GM19455 (cell line): ENCODE measurements around the gene CAMKMT.

Experiments
- ATAC-seq: cut with Tn5 transposase; IDR thresholded peaks from one replicate; pipeline ENCODE4 v1.9.1; 2021; ENCODE audit not compliant: unreplicated experiment

The CAMKMT gene

DNA sequence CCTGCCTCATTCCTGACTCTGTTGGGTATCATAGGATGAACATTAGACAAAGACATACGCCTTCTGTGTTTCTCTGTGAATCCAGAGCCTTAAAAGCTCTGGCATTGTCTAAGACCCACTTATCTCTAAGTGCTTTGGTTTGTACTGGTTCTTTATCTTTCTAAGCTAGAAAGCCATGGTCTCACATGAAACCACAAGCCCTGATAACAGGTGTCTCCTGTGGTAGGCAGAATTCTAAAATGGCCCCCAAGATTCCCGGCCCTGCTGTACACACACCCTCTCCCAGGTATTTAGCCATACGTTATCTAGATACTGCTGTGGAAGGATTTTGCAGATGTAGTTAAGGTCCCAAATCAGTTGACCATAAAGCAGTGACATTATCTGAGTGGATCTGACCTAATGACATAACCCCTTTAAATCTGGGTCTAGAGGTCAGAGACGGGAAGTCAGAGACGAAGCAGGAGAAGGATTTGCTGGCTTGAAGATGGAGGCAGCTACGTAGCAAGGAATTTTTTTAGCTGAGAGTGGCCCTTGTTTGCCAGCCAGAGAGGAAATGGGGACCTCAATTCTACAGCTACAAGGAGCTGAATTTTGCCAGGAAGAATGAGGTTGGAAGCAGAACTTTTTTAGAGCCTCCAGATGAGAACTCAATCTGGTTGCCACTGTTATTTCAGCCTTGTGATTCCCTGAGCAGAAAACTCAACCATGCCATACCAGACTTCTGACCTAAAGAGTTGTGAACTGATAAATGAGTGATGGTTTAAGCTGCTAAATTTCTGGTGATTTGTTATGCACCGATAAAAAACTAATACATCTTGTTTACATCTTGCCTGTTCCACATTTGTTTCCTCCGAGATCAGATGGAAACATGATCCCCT, 186.7 kb downstream of the CAMKMT start:
- ATAC-seq = no peak

DNA sequence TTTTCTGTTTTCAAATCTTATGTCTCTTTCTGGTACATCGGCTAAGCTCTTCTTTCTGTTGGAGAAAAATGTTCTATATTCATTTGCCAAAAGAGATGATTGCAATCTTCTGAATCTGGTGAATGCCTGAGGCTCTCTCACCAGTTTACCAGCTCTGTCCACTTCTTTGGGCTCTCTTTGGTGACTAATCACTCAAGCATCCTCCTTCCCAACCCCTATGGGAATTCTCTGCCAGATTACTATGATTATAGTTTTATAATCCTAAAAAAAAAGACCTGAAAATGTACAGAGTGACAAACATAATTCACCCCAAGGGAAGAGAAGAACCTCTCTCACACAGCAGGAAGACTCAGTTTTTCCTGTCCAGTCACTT, 187.3 kb downstream of the CAMKMT start:
- no peak for ATAC-seq

DNA sequence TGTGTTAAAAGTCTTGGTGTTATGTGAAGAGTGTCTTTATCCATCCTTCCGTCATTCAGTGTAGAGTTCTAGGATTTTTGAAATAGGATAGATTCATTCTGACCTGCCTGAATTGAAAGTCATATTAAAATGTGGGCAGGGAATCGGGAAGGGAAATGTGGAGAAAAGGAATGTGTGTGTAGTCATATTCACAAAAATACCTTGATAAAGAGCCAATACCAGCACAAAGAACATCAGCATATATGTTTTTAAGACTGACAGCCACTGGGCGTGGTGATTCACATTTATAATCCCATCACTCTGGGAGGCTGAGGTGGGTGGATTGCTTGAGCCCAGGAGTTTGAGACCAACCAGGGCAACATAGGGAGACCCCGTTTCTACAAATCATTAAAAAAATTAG, 188.1 kb downstream of the CAMKMT start:
- no peak for ATAC-seq

DNA sequence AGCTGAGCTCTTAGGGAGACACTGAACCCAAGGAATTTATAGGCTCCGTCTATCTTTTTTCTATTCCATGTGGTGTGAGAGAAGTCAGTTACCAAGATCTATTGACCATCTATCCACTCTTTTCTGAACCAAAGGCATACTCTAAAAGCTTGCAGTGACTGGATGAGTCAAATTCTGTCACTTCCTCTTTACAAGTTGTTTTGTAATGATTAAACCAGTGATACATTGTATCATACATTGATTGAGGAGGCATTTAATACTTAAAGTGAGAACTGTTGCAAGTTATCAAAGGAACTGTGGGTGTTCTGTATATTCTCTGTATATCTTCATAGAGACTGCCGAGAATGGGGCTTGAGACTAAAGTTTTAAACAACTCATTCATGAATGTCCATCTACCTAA, 188.8 kb downstream of the CAMKMT start:
- no peak for ATAC-seq

DNA sequence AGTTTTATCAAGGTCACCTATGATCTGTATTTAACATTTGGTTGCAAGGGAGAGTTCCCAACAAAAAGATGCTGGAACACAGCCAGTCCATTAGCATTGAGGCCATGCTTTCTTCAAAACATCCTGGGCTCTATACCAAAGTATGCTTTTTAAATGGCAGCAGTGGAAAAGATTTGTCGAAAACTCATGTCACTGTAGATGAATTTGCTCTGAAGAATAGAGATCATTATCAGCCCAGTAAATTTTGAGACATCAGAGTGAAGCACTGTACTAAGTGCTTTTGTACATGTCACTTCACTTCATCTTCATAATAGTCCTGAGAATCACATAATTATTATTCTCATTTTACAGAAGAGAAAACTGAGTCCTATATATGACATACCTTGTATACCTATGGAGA, 189.8 kb downstream of the CAMKMT start:
- ATAC-seq = no peak

DNA sequence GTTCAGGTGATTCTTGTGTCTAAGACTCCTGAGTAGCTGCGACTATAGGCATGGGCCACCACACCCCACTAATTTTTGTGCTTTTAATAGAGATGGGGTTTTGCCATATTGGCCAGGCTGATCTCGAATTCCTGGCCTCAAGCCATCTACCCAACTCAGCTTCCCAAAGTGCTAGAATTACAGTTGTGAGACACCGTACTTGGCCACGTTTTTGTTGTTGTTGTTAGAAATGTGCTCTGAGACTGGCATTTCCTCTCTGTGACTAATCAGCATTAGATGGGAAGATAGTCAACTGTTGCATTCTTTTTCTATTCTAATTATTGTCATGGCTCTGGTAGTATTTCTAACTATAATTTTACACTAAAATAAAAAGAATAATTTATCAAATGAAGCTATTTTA, 191.7 kb downstream of the CAMKMT start:
- no peak for ATAC-seq

DNA sequence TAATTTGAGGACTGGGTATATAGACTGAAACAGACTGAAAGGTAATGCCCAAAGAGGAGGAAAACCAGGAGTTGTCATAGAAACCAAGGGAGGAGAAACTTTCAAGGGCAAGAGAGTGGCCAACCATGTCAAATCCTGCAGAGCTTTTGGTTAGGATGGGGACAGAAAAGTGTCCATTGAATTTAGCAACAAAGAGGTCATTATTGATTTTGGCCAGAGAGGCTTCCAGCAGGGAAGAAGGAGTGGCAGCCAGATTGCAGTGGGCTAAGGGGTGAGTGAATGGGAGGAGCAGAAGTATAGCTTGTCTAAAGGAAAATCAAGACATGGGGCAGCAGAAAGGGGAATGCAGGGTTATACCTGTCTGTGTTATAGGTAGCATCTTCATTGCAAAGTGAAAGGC, 194.0 kb downstream of the CAMKMT start:
- ATAC-seq = no peak

DNA sequence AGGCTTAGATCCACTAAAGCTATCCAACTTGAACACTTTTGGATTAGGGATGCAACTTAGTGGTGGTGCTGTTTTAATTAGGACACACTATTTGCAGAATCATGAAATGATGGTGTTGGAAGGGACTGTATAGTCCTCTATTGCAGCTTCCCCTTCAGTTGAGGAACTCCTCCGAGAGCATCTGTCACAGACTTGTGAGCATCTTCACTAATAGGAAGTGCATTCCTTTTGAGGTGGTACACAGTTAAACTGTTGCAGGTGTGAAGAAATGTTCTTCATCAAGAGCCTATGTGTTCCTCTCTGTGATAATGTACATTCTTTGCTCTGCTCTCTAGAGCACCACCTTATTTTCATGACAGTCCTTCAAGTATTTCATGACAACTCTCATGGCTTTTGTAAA, 197.4 kb downstream of the CAMKMT start:
- ATAC-seq = no peak

DNA sequence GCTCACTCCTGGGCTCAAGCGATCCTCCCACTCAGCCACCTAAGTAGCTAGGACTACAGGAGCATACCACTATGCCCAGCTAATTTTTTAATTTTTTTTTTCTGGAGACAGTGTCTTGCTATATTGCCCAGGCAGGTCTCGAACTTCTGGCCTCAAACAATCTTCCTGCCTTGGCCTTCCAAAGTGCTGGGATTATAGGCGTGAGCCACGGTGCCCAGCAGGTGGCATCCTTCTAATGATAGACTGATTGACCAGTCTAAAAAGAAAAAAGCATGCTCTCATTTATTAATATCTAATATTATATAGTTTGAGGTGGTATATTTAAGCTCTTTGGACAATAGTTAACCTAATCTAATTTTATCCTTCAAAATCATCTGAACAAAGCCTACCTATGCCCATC, 198.6 kb downstream of the CAMKMT start:
- no peak for ATAC-seq

DNA sequence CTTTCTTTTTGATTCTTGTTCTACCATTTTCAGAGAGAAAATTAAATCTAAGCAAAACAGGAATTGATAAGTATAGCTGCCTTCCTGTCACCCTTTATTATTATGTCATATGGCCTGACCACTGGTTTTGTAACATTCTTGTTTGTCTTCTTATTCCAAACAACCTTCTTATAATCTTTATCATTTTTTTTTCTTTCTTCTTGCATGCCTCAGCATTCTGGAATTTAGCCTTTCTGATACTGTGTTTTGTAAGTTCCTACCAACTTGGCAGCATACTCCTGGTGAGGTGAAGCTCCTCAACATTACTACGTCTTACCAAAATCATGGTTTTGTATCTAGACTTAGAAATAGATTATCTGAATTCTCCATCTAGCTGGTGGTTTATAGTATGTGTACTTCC, 199.2 kb downstream of the CAMKMT start:
- no peak for ATAC-seq

DNA sequence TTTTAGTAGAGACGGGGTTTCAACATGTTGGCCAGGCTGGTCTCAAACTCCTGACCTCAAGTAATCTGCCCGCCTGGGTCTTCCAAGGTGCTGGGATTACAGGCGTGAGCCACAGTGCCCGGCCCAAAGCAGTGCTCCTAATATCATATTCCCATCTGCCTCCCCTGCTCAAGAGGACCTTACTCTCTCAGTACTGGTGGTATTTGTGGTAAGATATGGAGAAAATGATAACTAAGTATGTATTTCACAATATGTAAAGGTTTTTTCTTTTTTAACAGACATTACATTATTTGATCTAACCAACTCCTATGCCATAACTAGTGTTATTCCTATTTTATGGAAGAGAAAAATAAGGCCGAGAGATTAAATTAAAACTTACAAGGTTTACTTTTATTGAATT, 201.0 kb downstream of the CAMKMT start:
- no peak for ATAC-seq

DNA sequence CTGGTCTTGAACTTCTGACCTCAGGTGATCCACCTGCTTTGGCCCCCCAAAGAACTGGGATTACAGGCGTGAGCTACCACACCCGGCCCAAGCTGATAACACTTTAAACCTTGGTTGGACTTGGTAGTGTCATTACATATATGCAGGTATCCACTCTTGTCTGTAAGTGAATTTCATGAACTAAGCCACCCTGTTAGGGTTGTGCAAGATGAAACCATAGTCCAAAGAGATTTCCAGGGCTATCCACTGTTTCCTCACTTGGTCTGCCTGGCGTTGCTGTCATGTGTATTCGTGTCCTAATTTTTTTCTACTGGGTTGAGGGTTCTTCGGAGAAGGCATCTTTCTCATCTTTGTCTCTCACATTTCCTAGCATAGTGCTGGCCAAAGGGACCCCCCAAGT, 203.0 kb downstream of the CAMKMT start:
- no peak for ATAC-seq

DNA sequence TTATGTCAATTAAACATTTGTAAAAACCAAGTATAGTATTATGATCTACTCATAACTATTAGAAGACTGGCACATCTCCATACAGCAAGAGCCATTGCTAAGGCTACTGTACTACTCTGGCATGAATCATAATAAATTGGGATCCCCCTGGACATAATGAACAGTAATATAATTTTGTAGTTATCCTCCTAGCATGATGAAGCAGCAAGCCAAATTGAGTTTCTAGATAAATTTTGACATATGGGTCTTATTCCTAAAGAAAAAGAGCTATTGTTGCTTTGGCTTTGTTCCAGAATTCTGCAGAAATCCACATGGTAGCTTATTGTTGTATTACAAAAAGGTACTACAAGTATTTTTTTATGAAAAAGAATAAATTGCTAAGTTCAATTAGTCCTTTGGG, 204.3 kb downstream of the CAMKMT start:
- ATAC-seq = no peak

DNA sequence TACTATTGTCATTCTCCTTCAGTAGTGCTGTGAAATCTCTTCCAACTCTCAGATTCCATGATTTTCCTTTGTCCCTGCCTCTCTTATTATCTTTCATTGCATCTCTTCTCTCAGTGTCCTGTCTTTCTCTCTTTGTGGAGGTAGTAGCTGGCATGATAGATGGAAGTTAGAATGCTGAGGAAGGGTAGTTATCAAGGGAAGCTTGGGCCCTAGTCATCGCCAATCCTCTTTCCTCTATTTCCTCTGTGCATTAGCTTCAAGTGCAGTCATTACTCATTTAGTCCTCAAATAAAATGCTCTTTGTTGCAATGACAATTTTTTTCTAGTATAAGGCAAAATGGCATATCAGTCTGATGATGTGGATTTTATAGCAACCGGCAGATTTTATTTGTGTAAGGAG, 207.7 kb downstream of the CAMKMT start:
- no peak for ATAC-seq

DNA sequence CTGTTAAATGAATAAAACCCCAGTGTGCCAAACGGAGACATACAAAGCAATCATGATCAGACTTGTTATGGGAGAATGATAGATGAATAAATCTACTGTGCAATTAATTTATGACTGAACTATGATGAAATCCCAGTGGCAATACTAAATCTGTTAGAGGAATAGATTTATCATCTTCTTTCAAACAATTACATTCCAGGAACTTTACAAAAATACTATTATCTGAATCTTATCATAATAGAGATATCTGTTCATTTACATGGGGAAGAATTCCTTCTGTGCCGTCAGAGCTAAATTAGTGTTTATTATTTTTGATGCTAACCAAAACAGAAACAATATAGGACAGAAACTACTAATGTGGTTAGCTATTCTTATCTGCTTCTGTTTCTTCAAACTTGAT, 208.5 kb downstream of the CAMKMT start:
- no peak for ATAC-seq

DNA sequence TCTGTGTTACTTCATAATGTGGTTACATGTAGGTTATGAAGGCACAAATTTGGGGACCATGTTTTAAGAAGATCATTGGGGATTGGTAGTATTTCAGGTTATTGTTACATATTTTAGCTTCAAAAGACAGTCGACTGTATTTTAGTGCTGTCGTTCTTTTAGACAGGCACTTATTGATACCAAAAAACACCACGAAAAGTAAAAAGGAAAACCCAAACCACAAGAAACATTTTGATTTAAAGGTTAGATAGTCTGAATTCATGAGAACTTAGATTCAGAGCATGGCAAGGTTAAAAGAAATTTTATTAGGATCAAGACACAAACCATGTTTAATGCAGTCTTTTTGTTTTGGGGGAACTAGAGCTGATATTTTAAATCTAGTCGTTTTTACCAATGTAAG, 209.0 kb downstream of the CAMKMT start:
- ATAC-seq = no peak

DNA sequence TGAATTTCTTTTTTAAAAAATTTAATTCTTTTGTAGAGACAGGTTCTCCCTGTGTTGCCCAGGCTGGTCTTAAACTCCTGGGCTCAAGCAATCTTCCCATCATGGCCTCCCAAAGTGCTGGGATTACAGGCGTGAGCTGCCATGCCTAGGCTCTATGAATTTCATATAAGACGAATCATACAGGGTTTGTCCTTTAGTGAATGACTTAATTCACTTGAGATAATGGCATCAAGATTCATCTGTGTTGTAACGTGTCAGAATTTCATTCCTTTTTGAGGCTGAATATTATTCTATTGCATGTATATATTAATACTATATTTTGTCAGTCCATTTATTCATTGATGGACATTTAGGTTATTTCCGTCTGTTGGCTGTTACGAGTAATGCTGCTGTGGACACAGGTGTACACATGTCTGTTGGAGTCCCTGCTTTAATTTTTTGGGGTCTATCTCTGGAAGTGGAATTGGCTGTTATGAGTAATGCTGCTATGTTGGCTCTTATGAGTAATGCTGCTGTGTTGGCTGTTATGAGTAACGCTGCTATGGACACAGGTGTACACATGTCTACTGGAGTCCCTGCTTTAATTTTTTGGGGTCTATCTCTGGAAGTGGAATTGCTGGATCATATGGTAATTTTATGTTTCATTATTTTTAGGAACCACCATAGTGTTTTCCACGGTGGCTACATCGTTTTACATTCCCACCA, 210.6 kb downstream of the CAMKMT start:
- ATAC-seq = no peak

DNA sequence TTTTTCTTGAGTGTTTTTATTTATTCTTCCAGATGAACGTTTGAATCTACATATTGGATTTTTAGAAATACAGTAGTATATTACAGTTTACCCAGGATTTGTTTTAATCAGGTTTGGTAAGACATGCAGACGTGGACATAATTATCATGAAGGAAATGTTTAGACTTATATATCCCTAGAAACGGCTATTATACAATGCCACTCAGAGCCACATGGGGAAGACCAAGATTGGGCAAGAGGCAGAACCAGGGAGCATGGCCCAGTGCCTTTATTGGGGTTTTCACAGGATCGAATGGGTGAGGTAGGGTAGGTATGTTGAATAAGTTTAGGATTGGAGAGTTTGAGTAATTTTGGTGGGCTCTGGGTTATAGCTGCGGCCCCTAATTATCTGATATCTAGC, 212.2 kb downstream of the CAMKMT start:
- ATAC-seq = no peak

DNA sequence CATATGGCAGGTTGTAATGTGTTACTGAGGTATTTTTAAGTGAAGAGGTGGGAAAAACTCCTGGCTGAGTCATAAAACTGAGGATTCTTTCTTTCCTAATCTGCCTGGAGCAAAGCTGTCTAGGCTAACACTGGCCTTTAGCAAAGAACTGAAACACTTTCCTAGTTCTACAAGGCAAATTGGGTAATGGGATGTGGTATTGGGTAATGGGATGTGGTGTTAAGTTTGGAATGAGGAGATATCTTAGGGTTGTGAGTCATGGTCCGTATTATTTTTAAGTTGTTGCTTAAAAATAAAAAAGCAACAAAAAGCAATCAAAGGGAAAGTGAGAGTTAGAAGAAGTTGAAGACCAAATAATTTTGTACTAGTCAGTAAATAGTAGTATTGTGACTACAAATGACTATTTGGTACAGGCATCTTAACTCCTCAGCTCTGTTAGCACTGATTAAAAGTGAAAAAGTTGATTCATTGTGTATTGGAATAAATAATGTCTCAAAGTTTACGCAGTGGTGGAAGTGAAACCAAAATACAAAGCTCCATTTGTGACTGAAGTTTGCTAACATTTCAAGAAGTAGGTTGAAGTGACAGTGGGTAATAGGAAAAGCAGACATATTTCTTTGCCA, 216.8 kb downstream of the CAMKMT start:
- no peak for ATAC-seq

DNA sequence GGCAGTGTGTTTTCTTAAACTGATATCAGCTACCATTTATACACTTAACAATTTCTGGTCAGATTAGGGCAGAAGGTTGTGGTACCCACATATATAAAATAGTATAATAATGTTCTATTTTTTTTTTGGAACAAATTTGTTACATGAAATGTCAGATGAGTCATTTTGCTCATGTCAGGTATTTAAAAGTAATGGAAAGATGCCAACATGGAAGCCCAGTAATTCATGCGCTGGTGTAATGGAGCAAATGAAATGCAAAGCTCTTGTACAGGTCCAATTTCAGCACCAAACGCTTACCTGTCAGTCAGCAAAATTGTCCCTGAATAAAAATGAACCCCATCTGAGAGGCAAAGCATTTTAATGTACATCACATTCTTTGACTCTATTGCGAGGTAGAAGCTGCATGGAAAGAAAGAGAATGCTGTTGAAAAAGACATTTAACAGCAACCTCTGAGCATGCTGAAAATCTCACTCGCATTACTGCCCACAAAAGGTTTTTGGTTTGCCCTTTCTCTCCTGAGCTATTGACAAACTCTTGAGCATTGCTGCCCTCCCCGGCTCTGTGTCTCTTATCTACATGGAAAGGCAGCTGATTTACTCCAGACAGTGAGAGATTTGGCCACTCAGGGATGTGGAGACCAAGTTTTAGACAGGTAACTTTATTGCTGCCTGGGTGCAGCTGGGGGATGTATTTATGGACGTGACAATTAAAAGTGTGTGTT, 217.5 kb downstream of the CAMKMT start:
- no peak for ATAC-seq

DNA sequence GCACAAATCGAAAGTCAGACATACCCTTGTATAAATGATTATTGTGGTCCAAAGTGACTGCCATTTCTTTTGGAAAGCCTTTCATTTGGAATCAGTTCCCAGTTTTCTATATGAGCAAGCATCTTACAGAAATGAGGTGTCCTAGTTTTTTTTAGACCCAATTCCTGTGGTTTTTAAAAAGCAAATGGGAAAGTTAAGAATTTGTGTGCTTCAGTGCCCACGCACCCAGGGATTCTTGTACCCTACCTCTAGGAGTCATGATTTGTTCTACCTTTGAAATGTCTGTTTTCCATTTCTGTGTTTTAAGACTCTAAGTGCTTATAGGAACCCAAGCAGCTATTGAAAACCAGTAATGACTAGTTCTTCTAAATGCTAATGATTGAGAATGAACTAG, 218.1 kb downstream of the CAMKMT start:
- ATAC-seq = no peak
